ENCODE results near the gene HIPK3.

The HIPK3 gene

GRCh38 chr11:33320016-33320813 is 63.0 kb downstream of the HIPK3 start:
- H3K9me3 ChIP-seq (ENCODE audit: insufficient read depth, low read length, severe bottlenecking): no peaks in the 10 kb centered on the region
- H3K4me1 ChIP-seq (ENCODE audit: insufficient read depth, low read length): no peaks in the 10 kb centered on the region
- TF ChIP-seq EZH2 (IDR thresholded peaks at IDR 0.05; ENCODE audit: borderline replicate concordance, low read depth, low read length, severe bottlenecking) (no peak), CTCF (IDR thresholded peaks at IDR 0.05; ENCODE audit: borderline replicate concordance, extremely low read depth, low read length, poor library complexity, severe bottlenecking) (no peak)
- no peak overlapping the region for H3K9ac ChIP-seq (ENCODE audit: low read depth, low read length)
- no peak overlapping the region for H3K27ac ChIP-seq (ENCODE audit: low read length)
- ATAC-seq (ENCODE audit: insufficient read depth, low read depth) (no peak), DNase-seq (no peak)
- H3K4me2 ChIP-seq (ENCODE audit: insufficient read depth, low read length): no peak overlapping the region
- H4K20me1 ChIP-seq (ENCODE audit: insufficient read depth, low read length): peaks cover 38% of the 10 kb centered on the region
- peaks cover 92% of the 10 kb centered on the region for H3K79me2 ChIP-seq (ENCODE audit: insufficient read depth, low read length)
- no peak overlapping the region for H2AFZ ChIP-seq (ENCODE audit: low read depth, low read length)
- no peak overlapping the region for H3K4me3 ChIP-seq (ENCODE audit: low read depth in 1 of 2, low read length in 2 of 2)
- no peaks in the 10 kb centered on the region for H3K36me3 ChIP-seq (ENCODE audit: insufficient read depth, low read length)
- no peaks in the 10 kb centered on the region for H3K27me3 ChIP-seq (ENCODE audit: insufficient read depth, low read length, poor library complexity)

- ATAC-seq (ENCODE audit: insufficient read depth, low read depth) (no peak), DNase-seq (no peak)
- no peak for TF ChIP-seq CTCF (IDR thresholded peaks at IDR 0.05; ENCODE audit: borderline replicate concordance, extremely low read depth, low read length, poor library complexity, severe bottlenecking)
- TF ChIP-seq EZH2 (IDR thresholded peaks at IDR 0.05; ENCODE audit: borderline replicate concordance, low read depth, low read length, severe bottlenecking): no peak
- no peak overlapping the region for H3K9ac ChIP-seq (ENCODE audit: low read depth, low read length)
- H2AFZ ChIP-seq (ENCODE audit: low read depth, low read length): no peak overlapping the region
- H3K4me2 ChIP-seq (ENCODE audit: insufficient read depth, low read length): no peak overlapping the region
- H3K27ac ChIP-seq (ENCODE audit: low read length): no peak overlapping the region
- no peaks in the 10 kb centered on the region for H3K4me1 ChIP-seq (ENCODE audit: insufficient read depth, low read length)
- no peaks in the 10 kb centered on the region for H3K9me3 ChIP-seq (ENCODE audit: insufficient read depth, low read length, severe bottlenecking)
- no peak overlapping the region for H3K4me3 ChIP-seq (ENCODE audit: low read depth in 1 of 2, low read length in 2 of 2)
- no peaks in the 10 kb centered on the region for H3K36me3 ChIP-seq (ENCODE audit: insufficient read depth, low read length)
- peaks cover 93% of the 10 kb centered on the region for H3K79me2 ChIP-seq (ENCODE audit: insufficient read depth, low read length)
- H4K20me1 ChIP-seq (ENCODE audit: insufficient read depth, low read length): peaks cover 38% of the 10 kb centered on the region
- H3K27me3 ChIP-seq (ENCODE audit: insufficient read depth, low read length, poor library complexity): no peaks in the 10 kb centered on the region
Measured at GRCh38 chr11:33320814-33321330, 63.7 kb downstream of the HIPK3 start.

- Histone ChIP-seq H3K36me3 (ENCODE audit: insufficient read depth, low read length) (no peaks in the 10 kb centered on the region), H3K4me2 (ENCODE audit: insufficient read depth, low read length) (no peak overlapping the region), H3K4me1 (ENCODE audit: insufficient read depth, low read length) (no peaks in the 10 kb centered on the region), H3K27ac (ENCODE audit: low read length) (no peak overlapping the region), H3K4me3 (ENCODE audit: low read depth in 1 of 2, low read length in 2 of 2) (no peak overlapping the region), H3K9ac (ENCODE audit: low read depth, low read length) (no peak overlapping the region), H2AFZ (ENCODE audit: low read depth, low read length) (no peak overlapping the region), H3K9me3 (ENCODE audit: insufficient read depth, low read length, severe bottlenecking) (no peaks in the 10 kb centered on the region), H3K79me2 (ENCODE audit: insufficient read depth, low read length) (peaks cover 93% of the 10 kb centered on the region), H4K20me1 (ENCODE audit: insufficient read depth, low read length) (peaks cover 36% of the 10 kb centered on the region), H3K27me3 (ENCODE audit: insufficient read depth, low read length, poor library complexity) (no peaks in the 10 kb centered on the region)
- ATAC-seq (ENCODE audit: insufficient read depth, low read depth): no peak
- TF ChIP-seq EZH2 (IDR thresholded peaks at IDR 0.05; ENCODE audit: borderline replicate concordance, low read depth, low read length, severe bottlenecking) (no peak), CTCF (IDR thresholded peaks at IDR 0.05; ENCODE audit: borderline replicate concordance, extremely low read depth, low read length, poor library complexity, severe bottlenecking) (no peak)
- DNase-seq: no peak
Measured at GRCh38 chr11:33321422-33321821, 64.2 kb downstream of the HIPK3 start.
